Measurements from ENCODE around the gene PDE3B. TPM values are rescaled to one million over a fixed set of nuclear protein-coding genes. Genes with fewer than 3 reads are reported as not detected.

The PDE3B gene
- total and polyA plus RNA-seq, 9 of the 15 experiments (the other 6 are each of a cell fraction or from before 2014, with no cell fraction given): 2.3 to 22.5 (median 12.2) TPM

- TF ChIP-seq NFIX (CRISPR knock-in tag; IDR thresholded peaks at IDR 0.05; ENCODE audit: low read depth) (no peak), ZNF551 (CRISPR knock-in tag; IDR thresholded peaks at IDR 0.05) (no peak), SOX6 (IDR thresholded peaks at IDR 0.05) (peak; percentile 67), CHCHD3 (CRISPR knock-in tag; IDR thresholded peaks at IDR 0.05) (no peak), CREB3L1 (IDR thresholded peaks at IDR 0.05; ENCODE audit: borderline replicate concordance, low read depth) (no peak), GATA2 (CRISPR knock-in tag; IDR thresholded peaks at IDR 0.05) (no peak), HMGXB4 (CRISPR knock-in tag; IDR thresholded peaks at IDR 0.05) (no peak), CREB5 (CRISPR knock-in tag; IDR thresholded peaks at IDR 0.05) (no peak), ZNF707 (CRISPR knock-in tag; conservative IDR thresholded peaks at IDR 0.05) (no peak), YBX1 (IDR thresholded peaks at IDR 0.05) (no peak), SMARCC2 (IDR thresholded peaks at IDR 0.05; ENCODE audit: low read depth) (no peak; the same call in 1 of the 2 replicates), CREBBP (IDR thresholded peaks at IDR 0.05; ENCODE audit: low read depth, low read length) (no peak), NONO (IDR thresholded peaks at IDR 0.05; ENCODE audit: low read depth in 2 of 2, low read length in 1 of 2) (no peak), ZNF518B (CRISPR knock-in tag; IDR thresholded peaks at IDR 0.05) (no peak), RFX1 (IDR thresholded peaks at IDR 0.05) (no peak), E2F6 (IDR thresholded peaks at IDR 0.05; ENCODE audit: borderline replicate concordance in 1 of 2, extremely low read depth in 1 of 2, insufficient read depth in 1 of 2, insufficient read length in 1 of 2, low read depth in 1 of 2, low read length in 1 of 2, poor library complexity in 1 of 2, severe bottlenecking in 1 of 2) (no peak), FOXM1 (IDR thresholded peaks at IDR 0.05; ENCODE audit: low read depth) (0 out of 2 replicates have a peak, but pooled peaks have one; percentile 15), FOXM1 (CRISPR knock-in tag; IDR thresholded peaks at IDR 0.05; ENCODE audit: low read depth) (no peak), RBM25 (IDR thresholded peaks at IDR 0.05; ENCODE audit: low read depth, low read length, severe bottlenecking) (no peak)
These were observed 209.1 kb downstream of the PDE3B start (continued) for GRCh38 chr11:14852571-14853177.

Measured in K562 (cell line).